CD4-positive, alpha-beta T cell treated with Interleukin-12 subunit alpha and Interleukin-12 subunit beta, for 1 hour (primary cell): ENCODE data around the gene AFP.

Source experiments
- DNase-seq: peaks from one replicate; pipeline ENCODE4 v3.0.0-alpha.2; 2020

The AFP gene

GRCh38 chr4:73415807-73416238, 20.2 kb upstream of the AFP start:
- DNase-seq = no peak

GRCh38 chr4:73416423-73417087, 19.5 kb upstream of the AFP start:
- DNase-seq = no peak

GRCh38 chr4:73417342-73417741, 18.7 kb upstream of the AFP start:
- no peak for DNase-seq

- no peak for DNase-seq
Measured at GRCh38 chr4:73417973-73418372, 18.0 kb upstream of the AFP start.

GRCh38 chr4:73418677-73419076, 17.3 kb upstream of the AFP start:
- no peak for DNase-seq

- DNase-seq = no peak
Measured at GRCh38 chr4:73419106-73420038, 16.6 kb upstream of the AFP start.

- DNase-seq = no peak
Measured at GRCh38 chr4:73420615-73421014, 15.4 kb upstream of the AFP start.

- DNase-seq = no peak
Measured at GRCh38 chr4:73421708-73422457, 14.1 kb upstream of the AFP start.

GRCh38 chr4:73422458-73422752, 13.6 kb upstream of the AFP start:
- no peak for DNase-seq

- no peak for DNase-seq
Measured at GRCh38 chr4:73423184-73423583, 12.8 kb upstream of the AFP start.

- DNase-seq = no peak
Measured at GRCh38 chr4:73426666-73427065, 9.4 kb upstream of the AFP start.

- no peak for DNase-seq
Measured at GRCh38 chr4:73429118-73429517, 6.9 kb upstream of the AFP start.

GRCh38 chr4:73429826-73430587, 6.0 kb upstream of the AFP start:
- DNase-seq = no peak

GRCh38 chr4:73431813-73432168, 4.2 kb upstream of the AFP start:
- no peak for DNase-seq

GRCh38 chr4:73432169-73433000, 3.6 kb upstream of the AFP start:
- DNase-seq = no peak

- no peak for DNase-seq
Measured at GRCh38 chr4:73433140-73433539, 2.9 kb upstream of the AFP start.

GRCh38 chr4:73434311-73434710, 1.7 kb upstream of the AFP start:
- DNase-seq = no peak

- no peak for DNase-seq
Measured at GRCh38 chr4:73436674-73437557, 895 bp downstream of the AFP start.

- DNase-seq = no peak
Measured at GRCh38 chr4:73437558-73437956, 1.5 kb downstream of the AFP start.

GRCh38 chr4:73438048-73438447, 2.0 kb downstream of the AFP start:
- DNase-seq = no peak

GRCh38 chr4:73438582-73439215, 2.7 kb downstream of the AFP start:
- no peak for DNase-seq
